Astrocyte of the cerebellum (primary cell): ENCODE results near the gene C1QTNF9.
"Not testable (repeated sequence)": the region's sequence is repeated elsewhere in the genome, so short reads cannot be mapped to it uniquely, and the experiment has no call there.

Experiments
- DNase-seq: peaks from one replicate; pipeline ENCODE4 v3.0.0-alpha.2; 2011; ENCODE audit warnings: low read depth
- H3K4me3 ChIP-seq: 2 replicates; pipeline ENCODE4 v1.5.1; 2011; ENCODE audit warnings: mild to moderate bottlenecking, low read depth, low read length, moderate library complexity
- CTCF ChIP-seq: IDR thresholded peaks from 2 replicates; pipeline ENCODE4 v1.5.1; 2012; ENCODE audit warnings: low read length, low read depth, moderate library complexity, mild to moderate bottlenecking; ENCODE audit errors: missing control alignments
- in situ Hi-C: cut with HindIII; loops from 2 replicates; pipeline ENCODE4 v1.10.0; 2017; ENCODE audit warnings: low sequenced_read_pairs

Gene C1QTNF9, protein sequence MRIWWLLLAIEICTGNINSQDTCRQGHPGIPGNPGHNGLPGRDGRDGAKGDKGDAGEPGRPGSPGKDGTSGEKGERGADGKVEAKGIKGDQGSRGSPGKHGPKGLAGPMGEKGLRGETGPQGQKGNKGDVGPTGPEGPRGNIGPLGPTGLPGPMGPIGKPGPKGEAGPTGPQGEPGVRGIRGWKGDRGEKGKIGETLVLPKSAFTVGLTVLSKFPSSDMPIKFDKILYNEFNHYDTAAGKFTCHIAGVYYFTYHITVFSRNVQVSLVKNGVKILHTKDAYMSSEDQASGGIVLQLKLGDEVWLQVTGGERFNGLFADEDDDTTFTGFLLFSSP

DNA sequence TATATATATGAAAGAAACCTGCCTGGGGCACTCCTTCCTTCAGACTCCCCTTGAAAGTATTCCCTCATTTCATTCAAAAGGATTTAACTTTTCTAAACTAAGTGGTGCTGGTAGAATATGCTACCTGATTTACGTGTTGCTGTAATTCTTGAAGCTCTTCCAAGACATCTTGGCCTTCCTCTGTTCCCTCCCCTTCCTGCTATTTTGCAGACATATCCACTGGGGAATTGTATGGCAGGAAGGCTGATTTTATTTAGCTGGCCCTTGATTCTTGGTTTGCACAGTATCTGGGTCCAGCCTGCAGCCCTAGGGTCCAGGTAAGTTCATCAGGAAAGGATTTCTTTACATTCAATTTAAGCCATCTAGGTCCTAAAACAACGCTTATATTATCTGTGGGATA lies at the start of gene C1QTNF9:
C1QTNF9 (plus strand) TSS at position 281 of the 400 bp plus-strand sequence. CDS start 6,424 bp downstream, outside the sequence.
- DNase-seq, H3K4me3 ChIP-seq, in situ Hi-C loops: not testable (repeated sequence)

- no peak overlapping the region for H3K4me3 ChIP-seq
- in situ Hi-C loops: no loop called here
- TF ChIP-seq CTCF: no peak
- no peak for DNase-seq
Observed at GRCh38 chr13:24261566-24261965, 47.8 kb upstream of the C1QTNF9 start.

GRCh38 chr13:24263632-24264031 lies 45.7 kb upstream of the C1QTNF9 start:
- no peak for DNase-seq
- in situ Hi-C loops: no loop called here
- no peak for TF ChIP-seq CTCF
- no peak overlapping the region for H3K4me3 ChIP-seq

GRCh38 chr13:24264976-24265375 lies 44.4 kb upstream of the C1QTNF9 start:
- H3K4me3 ChIP-seq: no peak overlapping the region
- in situ Hi-C loops: no loop called here
- DNase-seq: no peak
- no peak for TF ChIP-seq CTCF

GRCh38 chr13:24265453-24265852 lies 43.9 kb upstream of the C1QTNF9 start:
- no peak for TF ChIP-seq CTCF
- no peak overlapping the region for H3K4me3 ChIP-seq
- no peak for DNase-seq
- in situ Hi-C loops: no loop called here

GRCh38 chr13:24267274-24267673 lies 42.1 kb upstream of the C1QTNF9 start:
- H3K4me3 ChIP-seq: no peak overlapping the region
- DNase-seq: no peak
- in situ Hi-C loops: no loop called here

More at GRCh38 chr13:24267274-24267673, 42.1 kb upstream of the C1QTNF9 start:
- no peak for TF ChIP-seq CTCF
